T-helper 1 cell treated with Interleukin-12 subunit alpha and Interleukin-12 subunit beta and Interleukin-4 antibody, amounts not matched to agents 30 ng/mL and 1 ng/mL, for 36 hours (primary cell): ENCODE measurements around the gene CD164. TPM values are rescaled to one million over a fixed set of nuclear protein-coding genes. Genes with fewer than 3 reads are reported as not detected.
"Not testable (repeated sequence)": the region's sequence is repeated elsewhere in the genome, so short reads cannot be mapped to it uniquely, and the experiment has no call there.

ENCODE experiments used
- intact Hi-C: fragments of 100-400 bp; cut with micrococcal nuclease; formaldehyde crosslinking; loops from one replicate; pipeline ENCODE4 v1.15.1; 2024
- total RNA-seq: library from RNA; stranded (reverse); gene quantifications from 2 replicates; pipeline ENCODE4 v1.2.3, GENCODE V29; 2022

Gene CD164
- total RNA-seq, 1 donor from 2014 or later: 277 TPM

DNA sequence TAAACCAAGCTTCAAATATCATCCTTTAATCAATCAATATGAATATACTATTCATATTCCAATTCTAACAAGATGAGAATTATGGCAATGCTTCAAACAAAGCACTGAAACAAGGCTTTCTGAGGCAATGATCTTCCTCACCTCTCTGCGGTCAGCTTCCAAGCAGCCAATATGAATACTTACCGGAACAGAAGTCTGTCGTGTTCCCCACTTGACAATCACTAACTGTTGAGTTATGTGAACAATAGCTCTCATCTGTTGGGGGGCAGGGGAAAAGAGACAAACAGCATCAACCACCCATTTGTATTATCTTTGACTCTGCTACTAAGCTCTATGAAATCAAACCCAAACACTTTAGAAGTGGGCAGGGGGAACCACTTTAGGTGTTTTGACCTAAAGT lies 4.5 kb downstream of the CD164 start:
- intact Hi-C loops: no loop called here

DNA sequence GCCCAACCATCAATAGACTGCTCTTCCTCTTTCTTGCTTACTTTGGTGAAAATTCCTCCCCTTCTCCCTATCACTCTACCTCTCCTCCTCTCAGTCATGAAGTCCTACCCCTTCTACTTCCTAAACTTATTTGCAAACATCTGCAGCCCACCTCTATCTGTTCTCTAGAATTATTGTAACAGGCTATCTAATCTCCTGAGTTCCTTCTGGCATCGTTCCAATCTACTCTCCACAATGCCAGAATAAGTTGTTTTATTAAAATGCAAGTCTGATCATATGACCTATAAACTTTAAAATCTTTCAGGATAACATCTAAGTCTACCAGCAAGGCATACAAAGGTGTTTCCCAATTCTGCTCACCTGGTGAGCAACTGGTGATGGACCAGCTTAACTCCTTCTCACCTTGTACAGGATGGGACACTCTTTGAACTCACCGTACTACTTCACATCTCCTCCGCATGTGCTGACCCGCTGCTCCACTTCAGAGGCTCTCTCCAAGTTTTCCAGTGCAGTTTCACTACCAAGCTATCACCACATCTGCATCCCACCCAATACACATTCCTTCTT lies 7.9 kb downstream of the CD164 start:
- intact Hi-C loops: no loop called here

DNA sequence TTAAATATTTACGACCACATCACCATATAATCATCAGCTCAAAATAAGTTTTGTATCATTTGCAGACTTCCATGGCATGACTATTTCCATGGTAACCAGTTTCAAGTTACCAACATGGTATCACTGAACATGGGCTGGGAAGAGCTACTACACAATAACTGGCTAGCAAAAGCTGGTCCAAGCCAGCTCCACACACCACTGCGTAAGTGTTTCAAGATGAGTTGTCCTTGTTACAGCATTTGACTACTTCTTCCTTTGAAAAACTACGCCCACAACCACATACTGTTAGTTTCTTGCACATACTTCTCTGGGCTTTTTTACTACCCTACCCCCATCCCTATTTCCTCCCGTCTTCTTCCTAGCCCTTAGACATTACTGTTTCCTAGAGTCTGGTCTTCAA lies 8.5 kb downstream of the CD164 start:
- intact Hi-C loops: loop anchor here (1.0 to 2.0 kb wide), 2 partner anchors 8 to 279 kb away; partner anchors contain the start of genes CEP57L1 and SESN1

DNA sequence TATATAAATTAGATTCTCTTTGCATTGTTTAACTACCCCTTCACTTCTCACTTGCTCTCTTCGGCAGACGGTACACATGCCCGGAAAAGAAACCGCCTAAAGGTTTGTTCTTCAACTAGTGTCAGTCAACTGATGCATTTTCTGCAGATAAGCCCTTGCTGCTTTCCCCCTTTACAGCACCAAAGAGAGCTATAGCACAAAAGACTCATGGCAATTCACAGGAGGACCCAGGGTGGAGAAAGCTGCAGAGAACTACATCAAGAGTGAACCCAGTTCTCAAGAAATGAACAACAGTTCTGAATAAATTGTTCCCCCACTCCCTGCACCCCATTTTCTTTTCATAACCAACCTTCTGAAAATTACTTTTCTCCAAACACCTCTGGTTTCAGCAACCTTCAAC lies 8.9 kb downstream of the CD164 start:
- intact Hi-C loops: loop anchor here (1.0 to 2.0 kb wide), 2 partner anchors 8 to 279 kb away; partner anchors contain the start of genes CEP57L1 and SESN1

DNA sequence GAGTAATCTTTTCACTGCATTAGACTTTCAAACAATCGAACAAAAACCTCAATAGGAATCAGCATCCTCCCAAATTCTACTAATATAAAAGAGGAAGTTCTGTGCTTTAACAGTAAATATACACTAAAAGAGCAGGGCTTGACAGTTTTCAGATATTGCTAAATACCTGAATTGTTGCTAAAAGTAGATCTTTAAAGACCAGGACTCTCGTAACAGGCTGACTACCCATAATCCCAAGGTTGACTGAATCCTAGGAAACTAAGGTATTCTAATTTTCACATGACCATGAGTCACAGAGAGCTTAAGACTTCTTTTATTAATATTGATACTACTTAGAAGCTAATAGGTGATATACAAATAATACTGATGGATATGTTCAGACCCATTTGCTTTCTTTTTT lies 10.1 kb downstream of the CD164 start:
- intact Hi-C loops: loop anchor here (2.0 kb wide), 1 partner anchor 277 kb away; the partner anchor contains the start of genes CEP57L1 and SESN1

DNA sequence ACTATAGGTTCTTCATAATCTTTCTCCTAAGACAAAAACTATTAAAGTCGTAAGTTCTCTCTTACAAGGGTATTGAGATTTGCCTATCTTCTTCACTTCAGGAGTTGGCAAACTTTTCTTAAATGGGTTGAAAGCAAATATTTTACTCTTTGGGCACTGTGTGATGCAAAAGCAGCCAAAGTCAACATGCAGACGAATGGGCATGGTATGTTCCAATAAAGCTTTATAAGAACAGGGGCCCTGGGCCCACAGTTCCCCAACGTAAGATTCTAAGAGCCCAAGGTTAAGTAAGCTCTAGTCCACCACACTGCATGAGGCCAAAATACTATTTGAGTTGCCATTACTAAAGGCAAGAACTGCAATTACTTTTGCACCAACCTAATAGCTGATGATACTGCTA lies 11.5 kb downstream of the CD164 start:
- intact Hi-C loops: no loop called here

DNA sequence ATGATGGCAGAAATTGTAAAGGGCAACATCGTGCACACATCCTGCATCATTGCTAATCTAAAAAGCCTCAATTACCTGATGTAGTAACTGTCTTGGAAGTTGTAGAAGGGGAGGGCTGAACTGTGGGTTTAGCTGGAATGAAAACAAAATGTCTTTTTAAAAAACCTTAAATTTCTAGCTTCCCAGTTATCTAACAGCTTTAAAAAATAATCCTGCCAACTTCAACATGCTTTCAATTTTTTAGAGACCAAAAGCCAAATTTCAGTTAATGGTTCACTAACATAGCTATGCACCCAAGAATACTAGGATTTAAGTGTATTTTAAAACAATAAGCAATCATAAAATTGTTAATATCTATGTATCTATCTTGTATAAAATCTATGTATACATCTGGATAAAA lies 11.9 kb downstream of the CD164 start:
- intact Hi-C loops: no loop called here

DNA sequence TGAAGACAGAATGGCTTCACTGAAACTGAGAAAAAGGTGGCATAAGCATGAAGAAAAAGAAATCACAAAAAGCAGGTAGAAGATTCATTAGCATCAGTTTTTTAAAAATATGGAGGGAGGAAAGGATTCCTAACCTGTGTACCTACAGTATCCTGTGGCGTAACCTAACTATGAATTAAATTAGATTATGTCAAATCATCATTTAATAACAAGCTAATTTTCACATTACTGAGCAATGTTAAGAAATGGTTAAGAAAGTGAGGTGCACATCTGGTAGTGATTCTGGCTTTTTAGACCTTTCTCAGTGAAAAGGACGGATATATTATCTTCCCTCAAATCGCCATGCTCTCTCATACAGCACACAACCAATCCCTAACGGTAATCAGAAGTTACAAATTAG lies 12.5 kb downstream of the CD164 start:
- intact Hi-C loops: no loop called here

DNA sequence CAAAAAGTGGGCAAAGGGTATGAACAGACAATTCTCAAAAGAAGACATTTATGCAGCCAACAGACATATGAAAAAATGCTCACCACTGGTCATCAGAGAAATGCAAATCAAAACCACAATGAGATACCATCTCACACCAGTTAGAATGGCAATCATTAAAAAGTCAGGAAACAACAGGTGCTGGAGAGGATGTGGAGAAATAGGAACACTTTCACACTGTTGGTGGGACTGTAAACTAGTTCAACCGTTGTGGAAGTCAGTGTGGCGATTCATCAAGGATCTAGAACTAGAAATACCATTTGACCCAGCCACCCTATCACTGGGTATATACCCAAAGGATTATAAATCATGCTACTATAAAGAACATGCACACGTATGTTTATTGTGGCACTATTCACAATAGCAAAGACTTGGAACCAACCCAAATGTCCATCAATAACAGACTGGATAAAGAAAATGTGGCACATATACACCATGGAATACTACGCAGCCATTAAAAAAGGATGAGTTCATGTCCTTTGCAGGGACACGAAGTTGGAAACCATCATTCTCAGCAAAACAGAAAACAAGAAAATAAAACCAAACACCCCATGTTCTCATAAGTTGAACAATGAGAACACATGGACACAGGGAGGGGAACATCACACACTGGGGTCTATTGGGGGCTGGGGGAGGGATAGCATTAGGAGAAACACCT lies 17.7 kb downstream of the CD164 start:
- intact Hi-C loops: not testable (repeated sequence)

DNA sequence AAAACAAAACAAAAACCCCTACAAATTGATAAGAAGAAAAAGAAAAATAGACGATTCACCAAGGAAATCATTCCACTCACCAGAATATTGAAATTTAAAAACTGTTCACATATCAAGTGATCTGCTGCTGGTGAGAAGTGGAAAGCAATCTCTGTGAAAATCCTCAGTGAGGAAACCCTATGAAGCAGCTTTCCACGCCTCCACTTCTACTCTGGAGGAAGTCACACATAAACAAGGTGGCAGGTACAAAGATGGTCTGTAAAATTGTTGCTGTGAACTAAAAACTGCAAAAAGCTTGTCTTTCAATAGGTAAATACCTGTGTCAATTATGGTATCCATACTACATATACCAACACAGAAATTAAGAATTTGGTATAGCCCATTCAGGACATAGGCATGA lies 18.5 kb downstream of the CD164 start:
- intact Hi-C loops: no loop called here

DNA sequence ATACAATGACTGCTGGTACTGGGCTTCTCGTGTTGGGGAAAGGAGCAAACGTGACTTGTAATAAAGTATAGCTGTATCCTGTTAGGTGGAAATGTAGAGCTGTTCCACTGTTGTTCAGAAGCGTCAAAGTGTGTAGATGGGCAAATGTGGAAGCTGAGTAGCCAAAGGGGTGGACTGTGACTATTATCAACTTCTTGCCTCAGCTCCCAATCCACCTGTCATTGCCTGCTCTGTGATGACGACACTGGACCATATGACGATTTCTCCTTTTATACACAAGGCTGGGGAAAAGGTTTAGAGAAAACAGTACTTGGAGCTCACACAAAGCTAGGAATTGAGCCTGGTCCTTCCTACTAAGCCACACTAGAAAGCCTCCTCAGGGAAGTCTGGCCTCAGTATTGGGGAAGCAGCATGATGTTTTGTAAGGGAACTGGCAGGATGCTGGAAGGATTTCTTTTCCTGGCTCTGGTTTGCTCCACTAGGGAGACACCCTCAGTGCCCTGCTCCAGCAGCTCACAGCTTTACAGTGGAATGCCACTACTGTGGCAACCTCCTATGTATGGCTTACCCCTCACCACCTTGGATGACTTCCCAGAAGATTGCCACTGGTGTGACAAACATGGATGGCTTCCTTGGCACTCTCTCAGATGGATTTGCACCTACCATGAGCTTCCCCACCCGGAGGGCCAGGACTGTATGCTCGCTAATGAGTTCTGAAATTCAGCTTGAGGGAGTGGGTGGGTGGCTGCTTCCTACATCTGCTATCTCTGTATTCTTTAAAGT lies 20.0 kb downstream of the CD164 start:
- intact Hi-C loops: no loop called here

DNA sequence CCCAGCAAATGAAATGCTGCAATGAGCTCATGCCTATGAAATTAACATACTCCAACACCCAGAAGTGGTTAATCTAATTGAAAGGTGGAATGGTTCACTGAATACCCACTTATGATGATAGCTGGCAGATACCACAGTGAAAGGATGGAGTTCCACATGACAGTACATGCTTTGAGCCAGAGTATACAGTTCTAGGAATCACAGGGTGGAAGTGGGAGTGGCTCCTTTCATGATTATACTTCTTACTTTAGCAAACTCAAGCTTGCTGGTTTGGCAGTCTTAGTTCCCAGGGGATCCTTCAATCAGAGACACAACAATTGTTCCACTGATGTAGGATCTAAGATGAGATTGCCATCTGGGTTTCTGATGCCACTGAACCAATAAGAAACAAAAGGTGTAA lies 21.5 kb downstream of the CD164 start:
- intact Hi-C loops: no loop called here

DNA sequence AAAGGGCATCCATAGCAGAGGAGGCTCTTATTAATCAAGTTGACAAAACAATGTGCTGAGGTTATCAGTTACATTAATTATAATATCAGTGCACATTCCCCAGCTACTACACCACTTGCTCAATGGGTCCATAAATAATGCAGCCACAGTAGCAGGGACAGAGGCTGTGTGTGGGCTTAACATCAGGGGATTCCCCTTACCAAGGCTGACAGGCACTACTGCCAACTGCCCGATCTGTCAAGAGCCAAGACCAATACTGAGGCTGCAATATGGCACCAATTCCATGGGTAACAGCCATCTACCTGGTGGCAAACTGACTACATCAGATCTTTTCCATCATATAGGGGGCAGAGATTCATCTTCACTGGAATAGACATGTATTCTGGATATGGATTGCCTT lies 22.0 kb downstream of the CD164 start:
- intact Hi-C loops: no loop called here

DNA sequence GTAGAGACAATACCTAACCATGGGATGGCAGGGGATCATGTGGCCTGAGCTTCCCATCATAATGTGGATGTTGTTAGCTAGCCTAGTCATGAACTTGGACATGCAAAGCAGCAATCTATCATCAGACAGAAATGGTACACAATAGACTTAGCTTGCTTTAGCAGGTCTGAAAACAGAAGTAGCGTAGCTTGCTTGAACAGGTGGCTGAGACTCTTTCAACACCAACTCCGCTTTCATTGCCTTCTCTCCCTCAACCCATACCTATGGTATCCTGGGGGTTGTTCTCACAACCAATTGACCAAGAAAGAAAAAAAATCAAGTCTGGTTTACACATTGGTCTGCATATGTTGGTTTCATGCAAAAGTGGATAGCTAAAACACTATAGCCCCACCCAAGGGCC lies 23.0 kb downstream of the CD164 start:
- intact Hi-C loops: no loop called here

DNA sequence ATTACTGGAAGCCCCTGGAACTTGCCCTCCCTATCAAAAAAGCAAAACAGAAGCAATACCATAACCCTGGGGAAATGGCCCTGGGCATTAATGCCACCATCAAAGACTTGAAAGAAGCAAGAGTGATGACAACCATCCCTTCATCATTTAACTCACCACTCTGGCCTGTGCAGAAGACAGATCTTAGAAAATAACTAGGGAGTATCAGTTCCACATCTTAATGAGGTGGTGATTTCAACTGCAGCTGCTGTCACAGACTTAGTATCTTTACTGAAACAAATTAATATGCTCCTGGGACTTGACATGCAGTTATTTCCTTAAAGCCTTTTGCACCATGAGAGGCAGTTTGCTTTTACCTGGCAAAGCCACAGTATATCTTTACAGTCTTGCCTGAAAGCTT lies 24.1 kb downstream of the CD164 start:
- intact Hi-C loops: no loop called here

DNA sequence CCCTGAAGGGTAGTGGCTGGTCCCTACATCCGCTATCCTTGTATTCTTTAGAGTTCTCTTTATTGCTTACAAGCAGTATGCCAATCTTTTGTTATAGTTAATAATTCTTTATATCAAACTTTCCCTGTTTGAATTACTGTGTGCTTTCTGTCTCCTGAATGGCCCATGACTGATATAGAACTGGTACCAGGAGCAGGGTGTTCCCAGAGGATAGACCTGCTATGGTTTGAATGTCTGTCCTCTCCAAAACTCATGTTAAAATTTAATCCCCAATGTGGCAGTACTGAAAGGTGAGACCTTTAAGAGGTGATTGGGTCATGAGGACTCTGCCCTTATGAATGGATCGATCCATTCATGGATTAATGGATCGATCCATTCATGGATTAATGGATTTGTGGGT lies 26.0 kb downstream of the CD164 start:
- intact Hi-C loops: no loop called here

DNA sequence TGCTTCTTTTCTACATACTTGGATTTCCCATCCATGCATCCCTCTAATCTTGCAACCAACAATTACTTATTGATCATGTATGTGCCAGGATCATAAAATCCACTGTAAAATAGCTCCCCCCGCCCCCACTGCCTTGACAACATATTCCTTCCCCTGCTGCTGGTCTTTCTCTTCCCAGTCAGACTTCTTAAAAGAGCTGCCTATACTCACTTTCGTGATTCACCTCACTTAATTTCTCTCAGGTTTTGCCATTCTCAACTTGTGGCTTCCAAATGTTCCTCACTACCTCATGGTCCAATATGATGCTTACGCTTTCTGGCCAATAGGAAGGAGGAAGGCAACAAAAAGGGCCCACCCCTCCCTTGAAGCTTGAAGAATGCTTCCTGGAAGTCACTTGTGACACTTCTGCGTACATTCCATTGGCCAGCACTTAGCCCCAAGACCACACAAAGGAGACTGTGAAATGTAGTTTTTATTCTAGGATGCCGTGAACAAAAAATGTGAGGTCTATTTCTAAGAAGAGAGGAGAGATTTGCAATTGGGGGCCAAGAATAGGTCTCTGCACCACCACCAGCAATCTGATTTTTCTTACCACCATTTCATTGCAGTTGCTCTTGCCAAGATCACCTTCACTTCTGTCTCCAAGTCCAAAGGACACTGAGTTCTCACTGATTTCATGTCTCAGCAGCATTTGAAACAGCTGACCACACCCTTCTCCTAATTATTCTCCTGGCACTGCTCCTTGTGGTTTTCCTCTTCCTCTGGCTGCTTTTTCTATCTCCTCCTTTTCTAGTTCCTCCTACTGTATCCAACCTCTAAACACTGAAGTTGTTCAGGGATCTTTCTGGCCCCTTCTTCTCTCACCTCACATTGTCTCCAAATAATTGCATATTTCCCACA lies 30.8 kb downstream of the CD164 start:
- intact Hi-C loops: no loop called here

DNA sequence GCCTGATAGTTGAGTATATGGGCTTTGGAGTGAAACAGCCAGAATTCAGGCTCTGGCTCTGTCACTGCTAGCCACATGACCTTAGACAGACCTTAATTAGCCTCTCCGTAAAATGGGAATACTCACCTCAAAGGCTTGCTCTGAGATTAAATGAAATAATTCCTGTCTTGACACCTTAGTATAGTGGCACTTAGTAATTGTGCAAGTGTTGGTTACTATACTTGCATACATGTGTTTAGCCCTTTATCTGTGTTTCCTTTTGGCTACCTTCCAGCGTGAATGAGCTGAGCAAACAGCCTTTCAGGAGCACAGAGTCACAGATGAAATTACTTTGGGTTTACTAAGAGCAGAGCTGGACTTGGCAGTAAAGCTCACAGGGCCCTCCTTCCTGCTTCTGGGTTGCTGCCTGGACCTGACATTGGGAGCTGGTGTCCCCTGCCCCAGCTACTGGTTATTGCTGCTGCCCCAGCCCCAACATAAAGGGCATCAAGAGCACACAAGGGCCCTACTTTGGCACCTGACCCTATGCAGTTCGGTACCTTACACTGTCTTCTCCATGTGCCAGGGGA lies 32.8 kb downstream of the CD164 start:
- intact Hi-C loops: no loop called here

DNA sequence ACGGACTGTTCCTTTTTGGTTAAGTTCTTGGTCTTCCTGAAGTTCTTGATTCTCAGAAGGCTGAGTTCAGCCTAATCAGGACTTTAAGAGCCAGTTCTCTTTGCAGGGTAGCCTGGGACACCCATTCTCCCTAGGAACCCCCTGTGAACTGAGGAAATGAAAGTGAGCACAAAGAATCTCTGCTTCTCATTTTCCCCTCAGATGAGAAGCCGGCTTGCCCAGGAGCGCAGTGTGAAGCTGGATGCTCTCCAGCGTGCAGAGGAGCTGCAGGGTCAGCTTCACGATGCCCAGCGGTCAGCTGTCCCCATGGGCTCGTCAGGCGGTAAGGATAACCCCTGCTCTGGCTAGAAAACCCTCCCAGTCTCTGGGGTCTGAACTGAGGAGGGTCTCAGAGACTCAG lies 34.0 kb downstream of the CD164 start:
- intact Hi-C loops: no loop called here

DNA sequence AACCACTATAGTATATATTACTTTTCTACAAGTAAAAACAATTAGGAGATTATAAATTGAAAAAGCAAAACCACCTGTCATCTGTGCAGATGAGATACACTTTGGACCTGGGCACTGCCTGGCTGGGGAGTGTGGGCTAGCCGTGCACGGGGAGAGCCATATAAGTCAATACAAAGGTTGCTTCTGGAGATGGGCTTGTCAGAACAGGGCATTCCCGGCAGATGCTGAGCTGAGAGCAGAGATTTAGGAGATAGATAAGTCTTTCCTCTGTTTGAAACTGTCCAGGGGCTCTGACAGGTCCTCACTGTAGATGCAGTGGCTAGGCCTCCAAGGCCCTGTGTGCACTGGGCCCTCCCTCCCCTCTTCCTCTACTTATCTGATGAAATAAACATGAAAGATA lies 34.5 kb downstream of the CD164 start:
- intact Hi-C loops: no loop called here

DNA sequence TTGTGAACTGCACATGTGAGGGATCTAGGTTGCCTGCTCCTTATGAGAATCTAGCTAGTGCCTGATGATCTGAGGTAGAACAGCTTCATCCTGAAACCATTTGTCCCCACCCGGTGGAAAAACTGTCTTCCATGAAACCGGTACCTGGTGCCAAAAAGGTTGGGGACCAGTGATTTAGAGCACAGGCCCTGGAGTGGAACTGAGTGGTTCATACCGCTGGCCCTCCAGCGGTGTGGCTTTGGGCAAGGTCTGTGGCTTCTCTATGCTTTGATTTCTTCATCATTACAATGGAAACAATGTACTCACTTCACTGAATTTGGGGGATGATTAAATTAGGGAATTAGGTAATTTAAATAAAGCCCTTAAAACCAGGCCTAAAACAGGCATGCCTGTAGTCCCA lies 36.3 kb downstream of the CD164 start:
- intact Hi-C loops: no loop called here
